Activated naive CD8-positive, alpha-beta T cell treated with anti-CD3 and anti-CD28 coated beads, Interleukin-2, amount 50 U/mL, for 24 hours (primary cell): ENCODE measurements around the gene CAMTA1.
"Not testable (repeated sequence)": the region's sequence is repeated elsewhere in the genome, so short reads cannot be mapped to it uniquely, and the experiment has no call there.

Experiments
- ATAC-seq: fragments of 150-1000 bp; cut with Tn5 transposase; one replicate; pipeline ENCODE4 v1.10.0; 2021
- DNase-seq: peaks from one replicate; pipeline ENCODE4 v3.0.0; 2021
- H3K27ac Mint-ChIP-seq: one replicate; pipeline ENCODE4 v1.8.0; 2021; ENCODE audit warnings: mild to moderate bottlenecking, mixed read lengths
- H3K27me3 Mint-ChIP-seq: one replicate; pipeline ENCODE4 v1.8.0; 2021; ENCODE audit warnings: mixed read lengths
- H3K36me3 Mint-ChIP-seq: one replicate; pipeline ENCODE4 v1.8.0; 2021; ENCODE audit warnings: low read depth, mixed read lengths
- H3K4me1 Mint-ChIP-seq: one replicate; pipeline ENCODE4 v1.8.0; 2021; ENCODE audit warnings: mixed read lengths
- H3K4me3 Mint-ChIP-seq: one replicate; pipeline ENCODE4 v1.8.0; 2021; ENCODE audit warnings: mild to moderate bottlenecking, moderate library complexity, mixed read lengths
- H3K9me3 Mint-ChIP-seq: one replicate; pipeline ENCODE4 v1.8.0; 2021; ENCODE audit warnings: mixed read lengths

Gene CAMTA1

DNA sequence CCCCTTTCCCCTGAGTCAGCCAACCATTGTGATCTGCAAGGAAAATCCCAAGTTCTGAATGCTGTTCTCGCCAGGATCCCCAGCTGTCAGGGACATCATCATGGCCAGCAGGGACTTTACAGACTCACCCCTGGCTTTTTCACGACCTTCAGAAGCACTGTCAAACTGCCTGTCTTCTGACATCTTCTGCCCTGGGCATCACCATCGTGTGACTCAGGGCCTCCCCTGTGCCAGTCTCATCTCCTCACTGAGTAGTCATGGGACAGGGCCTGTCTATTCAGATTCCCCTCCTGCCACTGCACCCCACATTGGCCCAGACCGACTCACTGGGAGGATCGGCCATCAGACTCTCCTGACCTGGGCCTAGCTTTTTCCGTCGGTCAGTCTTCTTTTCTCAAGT lies 913.4 kb downstream of the CAMTA1 start:
- Mint-ChIP-seq H3K4me1 (peaks cover 13% of the 10 kb centered on the region), H3K27me3 (peaks cover 32% of the 10 kb centered on the region), H3K4me3 (no peak overlapping the region), H3K36me3 (no peaks in the 10 kb centered on the region), H3K27ac (no peak overlapping the region), H3K9me3 (peaks cover 2% of the 10 kb centered on the region)
- DNase-seq (no peak), ATAC-seq (peak; percentile 67)

DNA sequence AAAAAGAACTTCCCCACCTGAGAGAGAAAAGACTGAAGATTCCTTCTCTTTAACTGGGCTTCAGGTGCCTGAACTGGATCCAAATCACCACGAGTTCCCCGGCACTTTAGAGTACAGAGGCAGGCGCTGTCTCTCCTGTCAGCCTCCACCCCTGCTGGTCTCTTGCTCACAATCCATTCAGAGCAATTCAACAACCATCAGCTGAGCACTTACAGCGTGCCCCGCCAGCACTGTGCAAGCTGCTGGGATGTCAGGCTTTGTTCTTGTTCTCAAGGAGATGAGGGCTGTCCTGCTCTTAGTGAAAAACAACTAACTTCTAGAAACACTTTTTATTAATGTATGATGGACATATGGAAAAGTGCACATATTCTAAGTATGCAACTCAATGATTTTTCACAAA lies 917.1 kb downstream of the CAMTA1 start:
- DNase-seq (no peak), ATAC-seq (no peak)
- Mint-ChIP-seq H3K36me3 (no peaks in the 10 kb centered on the region), H3K4me1 (peaks cover 21% of the 10 kb centered on the region), H3K9me3 (no peaks in the 10 kb centered on the region), H3K27me3 (peaks cover 53% of the 10 kb centered on the region), H3K4me3 (no peak overlapping the region), H3K27ac (no peak overlapping the region)

DNA sequence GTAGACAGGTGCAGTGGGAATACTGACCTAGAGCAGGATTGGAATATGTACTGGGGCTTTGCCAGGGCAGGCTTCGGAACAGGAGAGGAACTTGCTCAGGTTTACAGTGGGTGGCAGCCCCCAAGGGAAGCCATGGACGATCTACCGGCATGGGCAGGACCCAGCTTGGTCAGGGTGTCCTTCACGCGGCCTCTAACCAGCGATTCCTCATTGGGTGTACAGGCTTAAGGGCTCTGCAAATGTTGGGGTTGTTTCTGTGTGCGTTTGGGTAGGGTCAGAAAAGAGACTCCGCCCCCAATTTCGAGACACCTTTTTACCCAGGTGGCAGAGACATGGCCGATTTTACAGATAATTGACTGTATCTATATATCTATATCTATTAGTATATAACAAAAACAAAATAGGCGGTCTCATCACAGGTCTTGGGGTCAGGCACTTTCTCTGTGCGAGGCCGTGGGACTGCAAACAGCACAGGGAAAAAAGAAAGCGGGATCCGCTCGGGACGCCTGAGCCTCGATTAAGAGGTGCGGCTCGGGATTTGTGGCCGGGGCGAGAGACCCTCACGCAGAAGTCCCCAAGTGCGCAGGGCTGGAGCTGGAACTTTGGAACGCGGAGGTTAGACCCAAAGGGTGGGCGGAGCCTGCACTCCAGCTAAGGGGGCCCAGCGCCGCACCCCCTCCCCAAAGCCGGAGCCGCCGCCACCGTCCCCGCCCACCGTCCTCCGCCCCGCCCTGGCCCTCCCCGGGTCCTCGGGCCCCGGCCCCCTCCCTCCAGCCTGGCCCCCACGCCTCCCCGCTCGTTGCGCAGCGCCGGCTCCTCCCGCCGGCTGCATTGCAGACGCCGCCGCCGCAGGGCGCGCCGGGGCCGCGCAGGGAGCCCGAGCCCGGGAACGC lies 918.3 kb downstream of the CAMTA1 start:
- peak; percentile 12 for DNase-seq
- H3K9me3 Mint-ChIP-seq: no peaks in the 10 kb centered on the region
- H3K36me3 Mint-ChIP-seq: no peaks in the 10 kb centered on the region

DNA sequence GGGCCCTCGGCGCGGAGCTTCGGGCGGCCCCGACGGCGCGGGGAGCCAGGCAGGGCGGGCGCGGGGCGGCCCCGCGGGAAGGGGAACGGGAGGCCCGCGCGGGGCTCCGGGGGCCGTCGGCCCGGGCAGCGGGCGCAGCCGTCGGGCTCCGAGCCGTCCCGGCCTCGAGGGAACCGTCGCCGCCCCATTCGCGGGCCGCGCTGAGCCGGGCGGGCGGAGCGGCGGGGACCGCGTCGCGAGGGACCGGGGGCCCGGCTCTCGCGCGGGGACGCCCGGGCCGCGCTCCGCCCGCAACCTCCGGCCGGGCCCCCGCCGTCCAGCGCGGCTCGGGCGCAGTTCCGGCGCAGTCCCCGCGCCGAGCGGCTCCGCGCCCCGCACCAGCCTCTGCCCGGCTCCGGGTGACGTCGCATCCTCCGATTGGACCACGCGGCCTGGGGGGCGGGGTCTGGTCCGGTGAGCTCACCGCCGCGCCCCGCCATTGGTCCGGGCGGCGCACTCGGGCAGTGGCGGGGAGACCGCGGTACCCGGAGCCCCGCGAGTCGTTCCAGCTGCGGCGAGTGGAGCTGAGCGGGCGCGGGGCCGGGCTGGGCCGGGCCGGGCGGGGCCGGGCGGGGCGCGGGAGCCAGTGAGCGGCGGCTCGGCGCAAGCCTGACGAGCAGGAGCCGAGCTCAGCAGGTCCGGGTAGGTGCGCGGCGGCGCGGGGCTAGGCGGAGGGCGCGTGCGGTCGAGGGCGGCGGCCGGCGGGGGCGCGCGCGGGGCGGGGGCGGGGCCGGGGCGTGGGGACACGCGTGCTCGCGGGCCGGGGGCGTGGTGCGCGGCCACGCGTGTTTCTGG lies 919.2 kb downstream of the CAMTA1 start:
- Mint-ChIP-seq H3K27me3 (peaks cover 66% of the 10 kb centered on the region), H3K4me3 (no peak overlapping the region), H3K4me1 (peaks cover 12% of the 10 kb centered on the region), H3K36me3 (no peaks in the 10 kb centered on the region), H3K9me3 (no peaks in the 10 kb centered on the region), H3K27ac (no peak overlapping the region)
- DNase-seq (peak; percentile 93), ATAC-seq (peak; percentile 95)

More for the DNA sequence above, 918.3 kb downstream of the CAMTA1 start:
- peaks cover 60% of the 10 kb centered on the region for H3K27me3 Mint-ChIP-seq
- H3K4me1 Mint-ChIP-seq: peaks cover 19% of the 10 kb centered on the region
- H3K4me3 Mint-ChIP-seq: peak overlapping the region; percentile 66
- H3K27ac Mint-ChIP-seq: no peak overlapping the region
- ATAC-seq: no peak

DNA sequence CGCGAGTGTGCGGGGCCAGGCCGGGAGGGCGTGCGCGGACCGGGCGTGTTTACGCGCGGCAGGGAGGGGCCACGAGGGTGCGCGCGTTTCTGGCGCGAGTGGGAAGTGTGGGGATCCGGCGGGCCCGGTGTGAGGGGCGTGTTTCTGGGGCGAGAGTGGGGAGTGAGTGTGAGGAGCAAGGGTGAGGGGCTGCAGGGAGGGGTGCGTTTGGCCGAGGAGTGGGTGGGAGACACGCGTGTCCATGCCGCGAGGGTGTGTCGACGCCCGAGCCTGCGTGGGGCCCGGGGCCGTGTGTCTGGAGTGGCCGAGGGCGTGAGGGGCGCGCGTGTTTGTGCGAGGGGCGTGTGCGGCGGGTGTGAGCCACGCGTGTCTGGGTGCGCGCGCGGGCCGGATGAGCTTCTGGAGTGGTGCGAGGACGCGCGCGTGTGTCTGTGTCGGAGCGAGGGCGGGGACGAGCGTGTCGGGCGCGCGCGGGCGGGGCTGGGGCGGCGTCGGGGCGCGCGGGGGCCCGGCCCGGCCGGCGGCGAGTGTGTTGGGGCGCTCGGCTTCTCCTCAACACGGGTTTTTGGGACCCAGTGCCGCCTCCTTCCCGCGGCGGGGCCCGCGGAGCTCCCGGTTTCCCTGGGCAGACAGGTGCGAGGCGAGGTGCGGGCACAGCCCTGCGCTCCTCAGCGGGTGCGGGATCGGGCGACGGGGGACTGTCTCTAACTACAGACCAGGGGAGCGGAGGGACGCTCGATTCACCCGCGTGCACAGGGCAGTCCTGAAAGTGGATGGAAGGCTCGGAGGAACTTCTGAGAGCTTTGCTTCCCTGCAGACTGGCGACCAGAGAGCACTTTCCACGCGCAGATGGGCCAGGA lies 920.0 kb downstream of the CAMTA1 start:
- peak overlapping the region; percentile 73 for H3K4me3 Mint-ChIP-seq
- no peaks in the 10 kb centered on the region for H3K36me3 Mint-ChIP-seq
- DNase-seq (no peak), ATAC-seq (no peak)
- H3K4me1 Mint-ChIP-seq: peaks cover 9% of the 10 kb centered on the region
- H3K27me3 Mint-ChIP-seq: peaks cover 62% of the 10 kb centered on the region
- peak overlapping the region; percentile 30 for H3K27ac Mint-ChIP-seq
- H3K9me3 Mint-ChIP-seq: no peaks in the 10 kb centered on the region

DNA sequence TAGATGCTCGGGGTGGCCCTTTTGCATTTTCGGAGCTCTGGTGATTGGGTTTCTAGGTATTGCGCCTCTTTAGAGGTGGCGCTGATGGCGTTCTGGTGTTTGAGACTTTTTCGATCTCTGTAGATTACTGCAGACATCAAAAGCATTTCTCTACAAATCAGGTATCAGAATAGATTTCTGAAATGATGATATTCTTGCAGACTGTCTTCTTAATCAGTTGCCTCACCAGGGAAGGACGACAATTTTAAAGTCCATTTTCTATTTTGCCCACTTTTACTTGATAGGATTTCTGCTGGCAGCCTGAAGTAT lies 920.6 kb downstream of the CAMTA1 start:
- DNase-seq (no peak), ATAC-seq (no peak)
- H3K4me3 Mint-ChIP-seq: peak overlapping the region; percentile 73
- peaks cover 60% of the 10 kb centered on the region for H3K27me3 Mint-ChIP-seq
- peak overlapping the region; percentile 30 for H3K27ac Mint-ChIP-seq
- H3K4me1 Mint-ChIP-seq: peaks cover 9% of the 10 kb centered on the region
- no peaks in the 10 kb centered on the region for H3K9me3 Mint-ChIP-seq
- H3K36me3 Mint-ChIP-seq: no peaks in the 10 kb centered on the region

DNA sequence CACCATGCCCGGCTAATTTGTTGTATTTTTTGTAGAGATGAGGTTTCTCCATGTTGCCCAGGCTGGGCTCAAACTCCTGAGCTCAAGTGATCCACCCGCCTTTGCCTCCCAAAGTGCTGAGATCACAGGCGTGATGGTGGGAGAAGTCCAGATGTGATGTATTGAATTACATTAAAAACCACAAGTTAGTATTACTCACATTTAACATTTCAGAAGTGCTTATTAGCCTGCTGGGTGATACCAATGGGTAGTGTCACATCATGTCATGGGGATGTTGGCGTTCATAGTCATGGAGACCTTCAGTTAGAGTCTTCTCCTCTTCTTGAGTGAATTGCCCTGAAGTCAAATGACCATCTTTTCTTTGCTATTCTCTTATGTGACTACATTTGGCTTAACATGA lies 922.3 kb downstream of the CAMTA1 start:
- ATAC-seq: peak; percentile 29
- no peak overlapping the region for H3K4me3 Mint-ChIP-seq
- DNase-seq: no peak
- peaks cover 51% of the 10 kb centered on the region for H3K27me3 Mint-ChIP-seq
- H3K4me1 Mint-ChIP-seq: peaks cover 9% of the 10 kb centered on the region
- no peaks in the 10 kb centered on the region for H3K36me3 Mint-ChIP-seq
- H3K27ac Mint-ChIP-seq: no peak overlapping the region
- no peaks in the 10 kb centered on the region for H3K9me3 Mint-ChIP-seq

DNA sequence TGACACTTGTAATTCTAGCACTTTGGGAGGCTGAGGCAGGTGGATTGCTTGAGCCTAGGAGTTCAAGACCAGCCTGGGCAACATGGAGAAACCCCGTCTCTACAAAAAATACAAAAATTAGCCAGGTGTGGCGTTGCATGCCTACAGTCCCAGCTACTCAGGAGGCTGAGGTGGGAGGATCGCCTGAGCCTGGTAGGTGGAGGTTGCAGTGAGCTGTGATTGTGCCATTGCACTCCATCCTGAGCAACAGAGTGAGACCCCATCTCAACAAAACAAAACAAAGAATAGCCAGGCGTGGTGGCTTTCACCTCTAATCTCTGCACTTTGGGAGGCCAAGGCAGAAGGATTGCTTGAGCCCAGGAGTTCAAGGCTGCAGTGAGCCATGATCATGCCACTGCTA lies 922.8 kb downstream of the CAMTA1 start:
- not testable (repeated sequence) for H3K36me3 Mint-ChIP-seq, DNase-seq, H3K4me3 Mint-ChIP-seq, H3K4me1 Mint-ChIP-seq, H3K9me3 Mint-ChIP-seq, ATAC-seq, H3K27ac Mint-ChIP-seq
- H3K27me3 Mint-ChIP-seq: peaks cover 51% of the 10 kb centered on the region

DNA sequence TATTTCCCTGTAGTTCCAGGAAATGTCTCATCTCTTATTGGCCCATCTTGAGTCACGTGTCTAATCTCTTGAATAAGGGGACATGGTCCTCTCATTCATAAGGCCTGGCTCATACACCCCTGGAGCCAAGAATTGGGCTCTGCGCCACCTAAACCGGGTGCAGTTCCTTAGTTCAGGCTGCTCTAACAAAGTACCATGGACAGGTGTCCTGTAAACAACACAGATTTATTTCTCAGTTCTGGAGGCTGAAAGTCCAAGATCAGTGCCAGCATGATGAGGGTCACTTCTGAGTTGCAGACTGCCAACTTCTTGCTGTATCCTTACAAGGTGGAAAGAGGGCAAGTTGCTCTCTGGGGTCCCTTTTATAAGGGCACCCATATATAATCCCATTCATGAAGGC lies 925.6 kb downstream of the CAMTA1 start:
- H3K9me3 Mint-ChIP-seq: no peaks in the 10 kb centered on the region
- DNase-seq (no peak), ATAC-seq (no peak)
- H3K4me3 Mint-ChIP-seq: no peak overlapping the region
- peaks cover 7% of the 10 kb centered on the region for H3K4me1 Mint-ChIP-seq
- H3K27ac Mint-ChIP-seq: no peak overlapping the region
- no peaks in the 10 kb centered on the region for H3K36me3 Mint-ChIP-seq
- peaks cover 44% of the 10 kb centered on the region for H3K27me3 Mint-ChIP-seq

DNA sequence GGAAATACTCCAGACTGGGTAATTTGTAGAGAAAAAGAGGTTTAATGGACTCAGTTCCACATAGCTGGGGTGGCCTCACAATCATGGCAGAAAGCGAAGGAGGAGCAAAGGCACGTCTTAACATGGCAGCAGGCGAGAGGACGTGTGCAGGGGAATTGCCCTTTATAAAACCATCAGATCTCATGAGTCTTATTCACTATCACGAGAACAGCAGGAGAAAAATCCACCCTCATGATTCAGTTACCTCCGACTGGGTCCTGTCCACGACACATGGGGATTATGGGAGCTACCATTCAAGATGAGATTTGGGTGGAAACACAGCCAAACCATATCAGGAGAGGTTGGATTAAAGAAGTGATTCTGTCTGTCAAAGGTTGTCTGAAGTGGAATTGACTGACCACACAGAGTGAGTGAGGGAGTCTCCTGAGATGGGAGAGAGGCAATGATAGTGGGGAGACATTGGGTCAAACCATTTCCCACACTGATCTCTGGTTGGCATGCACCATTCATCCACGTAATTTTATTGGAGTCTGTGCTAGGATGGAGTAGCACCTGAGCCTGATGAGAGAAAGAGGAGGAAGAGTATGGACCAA lies 927.6 kb downstream of the CAMTA1 start:
- H3K4me3 Mint-ChIP-seq: no peak overlapping the region
- no peaks in the 10 kb centered on the region for H3K9me3 Mint-ChIP-seq
- no peaks in the 10 kb centered on the region for H3K4me1 Mint-ChIP-seq
- DNase-seq (no peak), ATAC-seq (no peak)
- peaks cover 29% of the 10 kb centered on the region for H3K27me3 Mint-ChIP-seq
- H3K36me3 Mint-ChIP-seq: no peaks in the 10 kb centered on the region
- H3K27ac Mint-ChIP-seq: no peak overlapping the region

DNA sequence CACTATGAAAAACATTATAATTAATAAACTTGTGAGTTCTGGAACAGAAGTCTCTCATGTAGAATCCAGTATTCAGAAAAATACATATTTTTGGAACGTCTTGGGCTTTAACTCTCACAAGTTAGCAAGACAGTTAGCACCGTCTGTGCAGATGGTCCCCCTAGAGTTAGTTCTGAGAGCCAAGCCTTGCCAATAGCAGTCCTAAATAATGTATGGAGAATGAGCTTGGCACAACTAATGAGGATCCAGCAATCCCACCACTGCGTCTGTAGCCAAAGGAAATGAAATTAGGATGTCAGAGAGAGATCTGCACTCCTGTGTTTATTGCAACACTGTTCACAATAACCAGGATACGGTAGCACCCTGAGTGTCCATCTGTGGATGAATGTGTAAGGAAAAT lies 931.3 kb downstream of the CAMTA1 start:
- Mint-ChIP-seq H3K36me3 (no peaks in the 10 kb centered on the region), H3K4me3 (no peak overlapping the region), H3K27ac (no peak overlapping the region), H3K9me3 (no peaks in the 10 kb centered on the region), H3K27me3 (peaks cover 19% of the 10 kb centered on the region), H3K4me1 (no peaks in the 10 kb centered on the region)
- ATAC-seq (no peak), DNase-seq (no peak)

DNA sequence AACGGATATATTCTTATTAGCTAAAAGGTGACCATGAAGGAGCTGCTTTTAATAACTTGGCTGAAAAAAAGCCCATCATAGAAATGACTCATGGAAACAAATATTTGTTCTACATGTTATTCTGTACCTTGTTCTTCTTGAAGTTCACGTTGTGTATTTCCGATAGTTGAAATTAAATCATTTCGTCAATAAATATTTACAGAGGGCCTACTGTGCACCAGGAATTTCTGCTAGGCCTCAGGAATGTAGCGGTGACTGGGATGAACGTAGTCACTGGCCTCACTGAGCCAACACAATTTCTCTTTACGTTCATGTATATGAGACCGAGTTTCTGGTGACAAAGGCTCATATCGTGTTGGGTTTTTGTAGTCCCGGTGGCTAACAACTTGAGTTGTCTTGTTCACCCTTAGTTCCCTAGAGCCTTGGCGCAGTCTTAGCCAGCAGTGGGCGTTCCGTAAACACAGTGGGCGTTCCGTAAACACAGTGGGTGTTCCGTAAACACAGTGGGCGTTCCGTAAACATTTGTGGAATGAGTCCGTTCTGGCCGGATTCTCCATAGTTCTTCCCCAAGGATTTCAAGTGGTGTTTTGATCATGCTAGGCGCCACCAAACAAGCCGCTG lies 932.6 kb downstream of the CAMTA1 start:
- H3K9me3 Mint-ChIP-seq: no peaks in the 10 kb centered on the region
- H3K27me3 Mint-ChIP-seq: peaks cover 18% of the 10 kb centered on the region
- ATAC-seq (no peak), DNase-seq (no peak)
- H3K36me3 Mint-ChIP-seq: no peaks in the 10 kb centered on the region
- H3K4me1 Mint-ChIP-seq: no peaks in the 10 kb centered on the region
- no peak overlapping the region for H3K27ac Mint-ChIP-seq
- no peak overlapping the region for H3K4me3 Mint-ChIP-seq

DNA sequence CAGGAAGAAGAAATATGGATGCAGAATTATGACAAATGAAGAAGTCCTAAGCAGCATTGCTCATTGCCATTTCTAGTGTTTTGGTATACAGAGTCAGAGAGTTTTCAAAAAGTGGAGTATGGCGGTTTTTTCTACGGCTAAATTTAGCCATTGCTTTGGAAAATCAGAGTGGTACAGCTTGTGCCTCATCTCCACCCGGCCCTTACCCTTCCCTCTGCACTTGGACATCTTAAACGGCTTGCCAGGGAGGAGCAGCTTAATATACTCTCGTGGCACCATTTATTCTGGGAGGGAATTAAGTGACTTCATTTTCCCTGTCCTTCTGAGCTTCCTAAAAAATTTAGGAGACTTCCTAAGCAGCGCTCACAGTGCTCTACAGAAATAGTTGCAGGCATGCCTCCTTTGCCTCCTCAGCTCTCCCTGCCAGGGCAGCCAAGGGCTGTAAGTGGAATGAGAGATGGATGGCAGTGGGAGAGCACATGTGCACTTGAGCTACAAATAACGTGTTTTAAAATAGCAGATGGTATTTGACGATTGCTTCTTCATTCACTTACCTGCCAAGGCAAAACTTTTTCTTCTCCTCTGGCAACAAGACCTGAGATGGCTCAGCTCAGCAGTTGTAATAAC lies 934.3 kb downstream of the CAMTA1 start:
- H3K4me3 Mint-ChIP-seq: no peak overlapping the region

More for the DNA sequence above, 934.3 kb downstream of the CAMTA1 start:
- DNase-seq (no peak), ATAC-seq (no peak)
- Mint-ChIP-seq H3K36me3 (no peaks in the 10 kb centered on the region), H3K9me3 (no peaks in the 10 kb centered on the region), H3K27ac (no peak overlapping the region), H3K27me3 (peaks cover 13% of the 10 kb centered on the region), H3K4me1 (no peaks in the 10 kb centered on the region)
